AG08396 (cell line): Measurements from ENCODE around the gene NRG3.

Experiments used
- DNase-seq: peaks from one replicate; pipeline ENCODE4 v3.0.0; 2012; ENCODE audit warnings: low spot score, mixed read lengths

The NRG3 gene

DNA sequence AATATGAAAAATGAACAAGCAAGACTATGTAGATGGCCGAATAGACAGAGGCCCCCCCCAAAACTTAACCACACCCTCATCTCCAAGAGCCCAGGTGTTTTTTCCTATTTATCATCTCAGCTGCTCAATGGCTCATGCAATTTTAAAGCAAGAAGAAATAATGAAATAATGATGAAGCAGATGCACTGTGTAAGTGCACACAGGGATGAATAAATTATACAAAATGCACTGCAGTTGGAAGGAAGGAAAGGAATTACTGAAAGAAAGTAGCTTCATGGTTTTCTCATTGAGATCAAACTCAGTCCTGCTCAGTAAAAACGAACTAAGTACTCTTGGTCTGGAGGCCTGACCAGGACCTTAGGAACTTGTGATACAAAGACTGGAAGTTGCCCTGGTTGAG is 810.1 kb downstream of the NRG3 start:
- DNase-seq = no peak

GRCh38 chr10:82691211-82691610 is 816.2 kb downstream of the NRG3 start:
- no peak for DNase-seq

- DNase-seq = no peak
Observed at GRCh38 chr10:82692458-82692857, 817.5 kb downstream of the NRG3 start.

DNA sequence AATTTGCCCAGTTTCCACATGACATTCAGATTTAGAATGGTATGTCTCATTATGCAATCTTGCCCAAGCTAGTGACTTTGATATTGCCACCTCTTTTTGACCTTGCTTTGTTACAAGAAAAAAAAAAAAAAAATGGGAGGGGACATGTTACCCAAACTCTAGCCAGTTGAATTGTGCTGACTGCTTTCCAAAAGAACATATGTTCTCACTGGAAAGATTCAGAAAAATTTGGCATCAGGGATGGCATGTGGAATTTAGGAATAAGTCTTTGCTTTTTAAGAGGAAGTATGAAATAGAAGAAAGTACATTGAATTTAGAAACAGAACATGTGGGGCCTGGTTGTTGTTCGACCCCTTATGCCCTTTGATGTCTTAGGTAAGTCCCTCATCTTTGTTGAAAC is 846.8 kb downstream of the NRG3 start:
- DNase-seq = no peak

DNA sequence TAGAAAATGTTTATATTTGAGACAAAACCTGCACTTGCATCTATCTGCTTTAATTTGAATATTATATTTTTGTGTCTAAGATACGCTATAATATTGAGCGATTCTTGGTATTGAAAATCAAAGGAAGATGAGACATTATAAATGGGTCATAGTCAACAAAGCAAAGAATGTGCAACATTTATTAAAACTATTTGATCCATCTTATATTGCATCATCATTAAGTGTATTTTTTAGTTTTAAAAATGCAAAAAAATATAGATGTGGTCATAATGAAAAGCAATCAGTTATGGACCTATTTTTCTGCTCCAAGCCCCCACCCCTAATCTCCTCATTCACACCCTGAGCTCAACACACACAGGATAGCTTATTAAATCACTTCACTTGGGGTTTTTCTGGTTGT is 847.3 kb downstream of the NRG3 start:
- no peak for DNase-seq

DNA sequence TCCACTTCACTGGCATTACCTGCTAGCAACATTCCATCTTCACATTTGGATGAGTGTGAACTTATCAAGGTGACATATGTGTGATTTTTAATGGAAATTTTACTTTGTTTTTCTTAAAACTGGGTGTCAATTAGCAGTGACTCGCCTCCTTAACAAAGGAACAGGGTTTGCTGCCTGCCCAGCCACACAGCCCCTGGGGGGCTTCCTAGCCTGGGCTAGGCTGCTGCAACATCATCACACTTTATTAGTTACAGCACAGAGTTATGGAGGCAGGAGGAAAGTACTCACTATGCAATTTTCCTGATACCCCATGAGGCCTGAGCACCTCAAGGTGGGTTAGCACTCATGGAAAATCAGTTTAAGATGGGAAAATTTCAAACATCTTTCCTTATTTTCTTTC is 861.3 kb downstream of the NRG3 start:
- no peak for DNase-seq

DNA sequence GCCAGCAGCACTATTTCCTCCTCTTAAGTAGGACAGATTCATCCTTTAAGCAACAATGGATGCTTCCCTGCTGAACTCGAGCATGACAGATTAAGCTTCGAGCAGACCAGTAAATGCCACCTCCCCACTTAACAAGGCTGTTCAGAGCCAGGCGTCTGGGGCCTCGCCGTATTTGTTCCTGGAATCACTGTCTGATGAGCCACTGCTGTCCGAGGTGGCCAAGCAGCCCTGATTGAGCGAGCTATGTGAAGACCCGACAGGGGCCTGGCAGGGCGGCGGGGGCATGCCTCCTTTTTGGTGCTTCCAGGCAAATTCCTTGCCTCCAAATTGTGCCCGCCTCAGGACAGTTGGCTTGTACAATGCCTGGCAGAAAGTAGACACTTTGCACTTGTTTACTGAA is 862.6 kb downstream of the NRG3 start:
- DNase-seq = no peak

DNA sequence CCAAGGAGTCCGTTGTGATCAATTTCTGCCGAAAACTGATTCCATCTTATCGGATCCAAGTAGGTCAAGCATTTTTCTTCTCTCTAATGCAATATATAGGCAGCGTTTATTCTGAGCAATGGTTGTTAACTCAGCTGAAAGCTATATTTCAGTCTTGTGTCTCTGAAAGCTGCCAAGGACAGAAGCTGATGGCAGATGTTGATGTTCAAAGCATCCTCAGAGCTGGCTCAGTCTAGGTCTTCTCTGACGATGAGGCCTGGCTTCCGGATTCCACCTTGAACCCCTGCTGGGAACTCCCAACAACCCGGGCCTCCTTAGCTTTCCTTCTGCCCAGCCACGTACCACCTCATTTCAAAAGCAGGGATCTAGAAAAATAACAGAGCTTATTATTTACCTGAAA is 863.6 kb downstream of the NRG3 start:
- DNase-seq = no peak

DNA sequence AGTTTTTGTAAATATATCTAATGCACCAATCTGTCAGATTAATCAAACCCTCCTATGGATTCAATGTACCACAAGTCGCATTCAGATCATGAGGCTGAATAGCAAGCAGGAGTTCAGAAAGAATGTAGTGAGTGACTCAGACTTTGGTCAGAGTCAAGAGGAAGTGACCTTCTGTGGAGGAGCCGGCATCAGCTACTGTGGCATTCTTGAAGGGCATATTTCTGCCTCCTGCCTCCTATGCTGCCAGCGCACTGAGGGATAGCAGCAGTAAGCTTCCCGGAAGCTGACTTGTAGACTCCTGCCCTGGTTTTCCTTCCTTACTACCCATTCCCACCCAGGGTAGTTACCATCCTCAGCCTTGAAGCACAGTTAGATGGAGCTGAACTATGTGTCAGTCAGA is 867.5 kb downstream of the NRG3 start:
- DNase-seq = no peak

DNA sequence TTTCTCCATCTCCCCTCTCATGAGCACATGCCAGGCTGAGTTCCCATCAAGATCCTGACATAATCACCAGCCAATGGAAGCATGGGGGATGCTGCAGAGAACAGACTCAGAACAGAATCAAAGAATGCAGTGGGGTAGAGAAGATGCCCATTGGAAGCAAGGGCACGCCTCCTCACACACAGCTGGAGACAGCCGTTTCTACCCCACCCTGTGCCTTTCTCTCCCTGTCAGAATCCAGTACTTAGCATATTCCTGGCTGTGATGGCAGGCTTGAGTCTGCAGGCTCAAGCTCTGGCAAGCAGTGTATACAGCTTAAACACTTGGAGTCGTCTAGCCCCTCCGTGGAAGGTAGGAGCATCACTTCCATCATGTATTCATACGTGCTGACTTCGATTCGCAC is 867.9 kb downstream of the NRG3 start:
- no peak for DNase-seq

DNA sequence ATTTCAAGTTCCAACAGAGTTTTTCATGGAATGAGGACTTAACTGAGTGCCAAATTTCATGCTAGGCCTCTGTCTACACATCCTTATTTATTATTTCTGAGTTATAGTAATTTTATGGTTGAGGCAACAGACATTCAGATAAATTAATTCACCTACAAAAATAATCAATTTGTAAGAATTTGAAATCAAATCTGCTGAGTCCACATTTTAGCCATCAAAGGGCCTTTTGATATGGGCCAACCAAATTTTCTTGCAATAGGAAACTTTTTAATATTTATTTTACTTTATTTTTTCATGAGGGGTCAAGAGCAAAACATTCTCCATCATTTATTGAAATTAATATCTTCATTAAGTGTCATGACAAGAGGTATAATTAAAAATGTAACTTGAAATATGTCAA is 875.5 kb downstream of the NRG3 start:
- DNase-seq = no peak

DNA sequence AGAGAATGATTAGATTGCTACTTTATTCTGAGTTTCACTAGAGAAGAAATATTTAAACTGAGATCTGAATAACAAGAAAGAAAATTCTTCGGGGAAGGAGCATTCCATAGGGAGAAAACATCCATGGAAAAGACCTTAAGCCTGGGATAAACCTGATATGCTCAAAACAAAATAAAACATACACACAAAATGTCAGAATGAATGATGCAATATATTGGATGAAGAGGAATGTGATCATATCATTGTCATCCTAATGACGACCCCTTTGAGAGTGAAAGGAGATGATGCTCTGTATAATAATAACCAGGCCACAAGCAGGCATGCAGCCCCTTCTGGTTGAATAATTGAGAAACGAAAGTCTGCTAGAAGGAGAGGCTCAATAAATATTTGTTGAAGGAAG is 882.4 kb downstream of the NRG3 start:
- no peak for DNase-seq

GRCh38 chr10:82757901-82758300 is 882.9 kb downstream of the NRG3 start:
- DNase-seq = no peak

GRCh38 chr10:82759050-82759449 is 884.1 kb downstream of the NRG3 start:
- no peak for DNase-seq

GRCh38 chr10:82762641-82763040 is 887.6 kb downstream of the NRG3 start:
- no peak for DNase-seq

DNA sequence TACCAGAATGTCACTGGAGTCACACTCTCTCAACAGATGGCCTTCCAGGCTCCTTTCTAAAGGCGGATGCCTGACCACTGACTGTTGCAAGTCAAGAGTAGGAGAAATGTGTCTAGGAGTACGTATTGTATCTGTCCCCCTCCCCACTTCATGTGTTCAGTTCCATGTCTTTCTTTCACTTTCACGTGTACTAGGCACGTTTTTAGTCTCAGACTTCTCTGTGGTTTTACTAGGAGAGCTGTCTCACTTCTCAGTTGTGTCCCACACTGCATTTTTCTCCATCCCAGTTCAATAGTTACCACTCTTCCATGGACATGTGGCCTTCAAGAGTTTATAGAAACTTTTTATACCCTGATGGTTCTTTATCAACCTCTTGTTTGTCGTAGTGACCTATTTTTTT is 893.0 kb downstream of the NRG3 start:
- no peak for DNase-seq

GRCh38 chr10:82778908-82779307 is 903.9 kb downstream of the NRG3 start:
- DNase-seq = no peak

- DNase-seq = no peak
Observed at GRCh38 chr10:82796510-82796909, 921.5 kb downstream of the NRG3 start.

GRCh38 chr10:82801289-82801688 is 926.3 kb downstream of the NRG3 start:
- DNase-seq = no peak

GRCh38 chr10:82811621-82812020 is 936.6 kb downstream of the NRG3 start:
- no peak for DNase-seq

- DNase-seq = no peak
Observed at GRCh38 chr10:82813856-82814255, 938.9 kb downstream of the NRG3 start.

DNA sequence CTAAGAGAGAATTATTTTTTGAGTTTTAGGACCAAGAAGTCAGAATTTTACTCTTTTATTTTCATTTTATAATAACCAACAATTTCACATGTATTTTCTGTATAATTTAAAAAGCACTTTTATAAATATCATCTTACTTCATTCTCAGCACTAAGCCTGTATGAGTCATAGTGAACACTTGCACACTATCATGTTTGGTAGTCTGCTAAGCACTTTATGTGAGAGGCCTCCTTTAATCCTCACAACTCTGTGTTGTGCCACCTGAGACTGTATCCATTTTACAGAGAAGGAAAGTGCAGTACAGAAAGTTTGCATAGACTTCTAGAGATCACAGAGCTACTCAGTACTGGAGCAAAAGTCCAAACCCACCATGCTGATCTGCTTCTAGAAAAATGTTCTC is 939.6 kb downstream of the NRG3 start:
- no peak for DNase-seq

- no peak for DNase-seq
Observed at GRCh38 chr10:82815680-82816079, 940.7 kb downstream of the NRG3 start.

GRCh38 chr10:82817676-82818422 is 942.9 kb downstream of the NRG3 start:
- DNase-seq = no peak

GRCh38 chr10:82821043-82821442 is 946.0 kb downstream of the NRG3 start:
- DNase-seq = no peak
